Kidney (tissue), 14 donors: ENCODE measurements around the gene HES5. TPM values are rescaled to one million over a fixed set of nuclear protein-coding genes. Genes with fewer than 3 reads are reported as not detected.

Source experiments
- DNase-seq, 5 donors: peaks; one replicate each; pipeline ENCODE4 v3.0.0-alpha.2; 2013 to 2020
- FAIRE-seq: peaks from 2 replicates; lab custom pipeline; 2012; peaks lifted over from hg19 to GRCh38; lab: Jason Lieb, UNC
- H3K27ac ChIP-seq, 2 donors: one replicate each; pipeline ENCODE4 v1.7.0; 2013; ENCODE audit warnings: low read depth in 2 of 2, low read length in 2 of 2, inconsistent platforms in 1 of 2
- H3K27me3 ChIP-seq: one replicate; pipeline ENCODE4 v1.7.1; 2013; ENCODE audit warnings: low read length, inconsistent platforms; ENCODE audit not compliant: control insufficient read depth, insufficient read depth
- H3K36me3 ChIP-seq, 3 donors: one replicate each; pipeline versions ENCODE4 v1.7.0 to v1.7.1; 2013; ENCODE audit warnings: low read length in 3 of 3, control low read depth in 1 of 3, inconsistent platforms in 1 of 3; ENCODE audit not compliant: insufficient read depth in 3 of 3, control insufficient read depth in 2 of 3
- H3K4me1 ChIP-seq, 3 donors: one replicate each; pipeline versions ENCODE4 v1.7.0 to v1.7.1; 2013; ENCODE audit warnings: low read length in 3 of 3, inconsistent platforms in 1 of 3, low read depth in 1 of 3; ENCODE audit not compliant: control insufficient read depth in 2 of 3, insufficient read depth in 2 of 3
- H3K4me3 ChIP-seq, 3 donors: one replicate each; pipeline versions ENCODE4 v1.7.0 to v1.8.1; 2013; ENCODE audit warnings: low read length in 3 of 3, control low read depth in 1 of 3, inconsistent platforms in 1 of 3
- H3K9ac ChIP-seq, 3 donors: one replicate each; pipeline versions ENCODE4 v1.7.0 to v1.7.1; 2013; ENCODE audit warnings: low read length in 3 of 3, control low read depth in 1 of 3, inconsistent platforms in 1 of 3
- H3K9me3 ChIP-seq, 3 donors: one replicate each; pipeline versions ENCODE4 v1.7.0 to v1.7.1; 2013; ENCODE audit warnings: low read length in 3 of 3, control low read depth in 1 of 3, inconsistent platforms in 1 of 3; ENCODE audit not compliant: control insufficient read depth in 2 of 3, insufficient read depth in 1 of 3
- CTCF ChIP-seq: IDR thresholded peaks from 3 replicates; pipeline ENCODE4 v1.5.1; 2012; ENCODE audit warnings: mild to moderate bottlenecking, moderate library complexity, borderline replicate concordance; ENCODE audit not compliant: insufficient read depth; ENCODE audit errors: extremely low read depth
- intact Hi-C: fragments of 100-400 bp; cut with DNase I; formaldehyde crosslinking; loops from one replicate; pipeline ENCODE4 v1.11.1; 2022
- polyA plus RNA-seq: library from polyadenylated mRNA; stranded (reverse); fragments of 350-450 nt; fragmentation: Illumina TruSeq; extraction: RNeasy Lipid Tissue Mini Kit (QIAGEN cat#74804); gene quantifications from one replicate; pipeline ENCODE4 v1.2.3, GENCODE V29; 2014; ENCODE audit warnings: low read depth, low replicate concordance; ENCODE audit not compliant: insufficient read depth
- total RNA-seq: library from RNA; stranded (reverse); fragmentation: NEBNext Ultra II Directional; extraction: Animal tissue kit (Norgen Biotek cat#: 25700); gene quantifications from one replicate; pipeline ENCODE4 v1.2.1, GENCODE V29; 2021
- donor health status: control.
- donor health status: control.
- donor health status: control.
- donor health status: control.
- donor health status: control.
- donor health status: DM: yes; HTN: yes; CAD: no.
- donor health status: Normal renal cell carcinoma (clear cell type).

Gene HES5
- total and polyA plus RNA-seq, 2 donors from 2014 or later = 0.44 TPM; not detected in 1

DNA sequence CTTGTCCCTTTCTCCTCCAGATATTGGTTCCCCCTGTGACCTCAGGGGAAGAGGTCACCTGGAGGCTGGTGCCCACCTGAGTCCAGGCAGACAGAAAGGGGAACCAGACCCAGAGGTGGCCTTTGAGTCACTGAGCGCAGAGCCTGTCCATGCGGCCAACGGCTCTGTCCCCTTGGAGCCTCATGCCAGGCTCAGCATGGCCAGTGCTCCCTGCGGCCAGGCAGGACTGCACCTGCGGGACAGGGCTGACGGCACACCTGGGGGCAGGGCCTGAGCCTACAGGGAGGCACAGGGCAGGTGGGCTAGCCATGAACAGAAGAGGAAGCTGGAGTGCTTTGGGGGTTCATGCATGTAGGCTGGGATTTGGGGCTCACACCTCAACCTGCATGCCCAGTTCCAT is 28.8 kb upstream of the HES5 start:
- no peaks in the 10 kb centered on the region for H3K36me3 ChIP-seq
- peaks cover 0 to 24% (median 13%) of the 10 kb centered on the region in 3 donors for H3K4me1 ChIP-seq
- intact Hi-C loops = no loop called here
- no peak for TF ChIP-seq CTCF
- H3K27ac ChIP-seq = no peak overlapping the region
- FAIRE-seq (no peak), DNase-seq (peak in 1 of 5 donors; percentile 65)
- no peaks in the 10 kb centered on the region for H3K27me3 ChIP-seq
- no peak overlapping the region for H3K4me3 ChIP-seq
- no peak overlapping the region for H3K9ac ChIP-seq
- no peaks in the 10 kb centered on the region for H3K9me3 ChIP-seq

DNA sequence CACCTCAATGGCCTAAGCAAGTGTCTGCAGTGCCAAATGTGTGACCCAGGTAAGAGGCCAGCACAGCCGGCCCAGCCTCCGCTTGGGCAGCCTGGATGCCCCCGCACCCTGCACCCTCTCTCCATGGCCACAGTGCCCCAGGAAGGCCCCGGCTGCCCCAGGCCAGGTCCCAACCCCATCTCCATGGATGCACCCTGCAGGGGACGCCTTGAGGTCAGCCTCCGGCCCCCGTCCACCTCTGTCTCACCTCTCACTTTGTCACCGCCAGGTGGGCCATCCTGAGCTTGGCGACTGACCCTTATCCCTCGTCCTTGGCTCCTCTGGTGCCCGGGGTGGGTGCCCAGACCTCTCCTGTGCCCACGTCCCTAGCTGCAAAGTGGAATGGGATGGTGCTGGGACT is 28.4 kb upstream of the HES5 start:
- peak in 1 of 5 donors; percentile 76 for DNase-seq
- H3K27me3 ChIP-seq = no peaks in the 10 kb centered on the region
- no peaks in the 10 kb centered on the region for H3K36me3 ChIP-seq
- no peak overlapping the region for H3K27ac ChIP-seq
- H3K9me3 ChIP-seq = no peaks in the 10 kb centered on the region
- H3K4me3 ChIP-seq = no peak overlapping the region
- peaks cover 0 to 24% (median 13%) of the 10 kb centered on the region in 3 donors for H3K4me1 ChIP-seq
- TF ChIP-seq CTCF = no peak
- intact Hi-C loops = no loop called here
- FAIRE-seq = no peak
- no peak overlapping the region for H3K9ac ChIP-seq

DNA sequence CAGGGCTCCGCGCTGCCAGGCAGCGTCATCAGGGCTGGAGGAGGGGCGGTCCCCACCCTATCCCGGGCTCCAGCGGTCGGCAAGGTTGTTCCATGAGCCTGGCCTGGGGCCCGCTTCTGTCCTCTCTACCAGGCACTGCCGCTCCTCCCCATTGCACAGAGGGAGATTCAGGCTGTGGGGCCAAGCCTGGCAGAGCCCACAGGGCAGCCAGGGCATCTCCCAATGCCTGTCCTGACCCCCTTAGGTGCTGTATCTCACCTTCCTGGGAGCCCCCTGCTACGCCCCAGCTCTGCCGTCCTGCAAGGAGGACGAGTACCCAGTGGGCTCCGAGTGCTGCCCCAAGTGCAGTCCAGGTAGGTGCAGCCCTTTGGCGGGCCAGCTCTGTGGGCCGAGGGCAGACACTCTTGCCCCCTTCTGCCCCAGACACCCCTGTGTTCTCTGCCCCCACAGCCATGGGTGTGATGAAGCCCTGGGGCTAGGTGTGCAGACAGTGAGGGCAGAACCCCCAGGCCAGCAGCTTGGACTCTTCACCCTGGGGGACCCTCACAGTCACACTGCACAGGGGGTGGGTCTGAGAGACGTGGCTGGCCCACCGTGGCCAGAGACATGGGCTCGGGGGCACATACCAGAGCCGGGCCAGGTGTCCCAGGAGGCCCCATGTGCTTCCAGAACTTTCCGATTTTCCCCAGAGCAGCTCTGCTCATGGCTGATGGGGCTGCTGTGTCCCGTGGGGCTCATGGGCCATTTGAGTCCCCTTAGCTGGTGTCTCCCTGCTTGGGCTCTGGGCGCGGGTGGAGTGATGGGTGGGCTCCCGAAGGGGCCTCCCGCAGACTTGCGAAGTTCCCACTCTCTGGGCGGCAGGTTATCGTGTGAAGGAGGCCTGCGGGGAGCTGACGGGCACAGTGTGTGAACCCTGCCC is 27.7 kb upstream of the HES5 start:
- peak overlapping the region in 2 of 3 donors; percentile 82 to 87 for H3K4me3 ChIP-seq
- no peaks in the 10 kb centered on the region for H3K9me3 ChIP-seq
- intact Hi-C loops = no loop called here
- H3K4me1 ChIP-seq = peaks cover 0 to 24% (median 13%) of the 10 kb centered on the region in 3 donors
- no peaks in the 10 kb centered on the region for H3K27me3 ChIP-seq
- FAIRE-seq (no peak), DNase-seq (peak in 1 of 5 donors; percentile 81)
- no peak for TF ChIP-seq CTCF
- H3K9ac ChIP-seq = peak overlapping the region in 1 of 3 donors; percentile 92
- no peaks in the 10 kb centered on the region for H3K36me3 ChIP-seq
- peak overlapping the region; percentile 92 to 94 for H3K27ac ChIP-seq
